Lung (tissue), 12 donors: Measurements from ENCODE around the gene PRAC1. TPM values are rescaled to one million over a fixed set of nuclear protein-coding genes. Genes with fewer than 3 reads are reported as not detected.

Experiments
- ATAC-seq: fragments of 200-7000 bp; cut with Tn5 transposase; one replicate; pipeline ENCODE4 v1.9.1; 2020; ENCODE audit warnings: moderate number of reproducible peaks; ENCODE audit not compliant: insufficient read depth, low FRiP score
- DNase-seq, 3 donors: peaks; one replicate each; pipeline ENCODE4 v3.0.0-alpha.2; 2013 to 2017
- H3K27ac ChIP-seq, 2 donors: one replicate each; pipeline ENCODE4 v1.5.1; 2013; ENCODE audit warnings: mild to moderate bottlenecking in 2 of 2, moderate library complexity in 2 of 2, control low read depth in 1 of 2, inconsistent platforms in 1 of 2, low read depth in 1 of 2, low read length in 1 of 2
- H3K27me3 ChIP-seq, 3 donors: one replicate each; pipeline ENCODE4 v1.5.1; 2013; ENCODE audit warnings: low read length in 2 of 3; ENCODE audit not compliant: control insufficient read depth in 3 of 3, insufficient read depth in 3 of 3
- H3K36me3 ChIP-seq, 4 donors: one replicate each; pipeline ENCODE4 v1.5.1; 2013; ENCODE audit warnings: low read length in 4 of 4, mild to moderate bottlenecking in 1 of 4, moderate library complexity in 1 of 4; ENCODE audit not compliant: control insufficient read depth in 4 of 4, insufficient read depth in 4 of 4
- H3K4me1 ChIP-seq, 5 donors: one replicate each; pipeline ENCODE4 v1.5.1; 2013; ENCODE audit warnings: low read length in 5 of 5, mild to moderate bottlenecking in 2 of 5, moderate library complexity in 1 of 5; ENCODE audit not compliant: control insufficient read depth in 5 of 5, insufficient read depth in 5 of 5
- H3K4me3 ChIP-seq: one replicate; pipeline ENCODE4 v1.5.1; 2013; ENCODE audit warnings: mild to moderate bottlenecking, control low read depth, moderate library complexity
- H3K9ac ChIP-seq, 2 donors: one replicate each; pipeline ENCODE4 v1.5.1; 2013; ENCODE audit warnings: low read length in 2 of 2, control low read depth in 1 of 2; ENCODE audit not compliant: insufficient read depth in 1 of 2
- H3K9me3 ChIP-seq, 4 donors: one replicate each; pipeline ENCODE4 v1.5.1; 2013; ENCODE audit warnings: low read length in 3 of 4, mild to moderate bottlenecking in 1 of 4, moderate library complexity in 1 of 4; ENCODE audit not compliant: control insufficient read depth in 4 of 4, insufficient read depth in 3 of 4
- CTCF ChIP-seq: IDR thresholded peaks from 2 replicates; pipeline ENCODE4 v1.5.1; 2012; ENCODE audit warnings: mild to moderate bottlenecking; ENCODE audit errors: control extremely low read depth, extremely low read depth
- WGBS, 2 donors: extraction: QIAGEN DNeasy Blood & Tissue Kit; methylation state at CpG; one replicate each; pipeline ENCODE4 v1.1.7; 2013; 5-methylcytosine and 5-hydroxymethylcytosine counted together
- polyA plus RNA-seq, 2 donors: library from polyadenylated mRNA; stranded (reverse); fragments of 200-250 nt; gene quantifications; one replicate each; pipeline ENCODE4 v1.2.1, GENCODE V29; 2013
- total RNA-seq, 2 donors: library from RNA; depleted of rRNA in 1 of 2; stranded (reverse); fragments of >200 nt in 1 of 2; gene quantifications; one replicate each; pipeline ENCODE4 v1.2.1, GENCODE V29; 2014 to 2021
- donor health status: control.
- donor health status: control.
- donor health status: Bipolar disorder and iron deficiency.
- donor health status: healthy.
- donor health status: DM: yes; HTN: yes; CAD: no.

Gene PRAC1
- total and polyA plus RNA-seq, 4 donors: not detected

- Histone ChIP-seq H3K4me1 (peaks cover 0 to 24% (median 2%) of the 10 kb centered on the region in 5 donors), H3K27ac (no peak overlapping the region), H3K4me3 (no peak overlapping the region), H3K27me3 (peaks cover 15 to 97% (median 96%) of the 10 kb centered on the region in 3 donors), H3K9me3 (peaks cover 0 to 4% (median 0%) of the 10 kb centered on the region in 4 donors), H3K9ac (no peak overlapping the region), H3K36me3 (no peaks in the 10 kb centered on the region)
- 15% methylated on average over 20 of the region's 20 CpGs for WGBS, 2 donors
- ATAC-seq (no peak), DNase-seq (no peak)
- TF ChIP-seq CTCF: no peak
These were observed 4.0 kb upstream of the PRAC1 start for GRCh38 chr17:48726114-48726915.

- peaks cover 0 to 6% (median 0%) of the 10 kb centered on the region in 4 donors for H3K9me3 ChIP-seq
- no peaks in the 10 kb centered on the region for H3K36me3 ChIP-seq
- TF ChIP-seq CTCF: no peak
- ATAC-seq (no peak), DNase-seq (no peak)
- no peak overlapping the region for H3K9ac ChIP-seq
- peaks cover 0 to 24% (median 2%) of the 10 kb centered on the region in 5 donors for H3K4me1 ChIP-seq
- no peak overlapping the region for H3K4me3 ChIP-seq
- H3K27ac ChIP-seq: no peak overlapping the region
- WGBS, 2 donors: 5 to 7% methylated on average over 38 of the region's 38 CpGs
- H3K27me3 ChIP-seq: peaks cover 18 to 98% (median 97%) of the 10 kb centered on the region in 3 donors
These were observed 3.2 kb upstream of the PRAC1 start for GRCh38 chr17:48725288-48726064.

- 3% methylated on average over 16 of the region's 16 CpGs for WGBS, 2 donors
- Histone ChIP-seq H3K27ac (no peak overlapping the region), H3K4me1 (peaks cover 0 to 24% (median 2%) of the 10 kb centered on the region in 5 donors), H3K27me3 (peaks cover 18 to 98% (median 97%) of the 10 kb centered on the region in 3 donors), H3K36me3 (no peaks in the 10 kb centered on the region), H3K9me3 (peaks cover 0 to 8% (median 0%) of the 10 kb centered on the region in 4 donors), H3K9ac (no peak overlapping the region), H3K4me3 (no peak overlapping the region)
- DNase-seq (no peak), ATAC-seq (no peak)
- no peak for TF ChIP-seq CTCF
These were observed 2.6 kb upstream of the PRAC1 start for GRCh38 chr17:48725004-48725287.
